HG02885 (cell line): Measurements from ENCODE around the gene CLPX.
A peak's percentile ranks its signal among the peaks of the same experiment; 100 is the strongest.
"Not testable (repeated sequence)": the region's sequence is repeated elsewhere in the genome, so short reads cannot be mapped to it uniquely, and the experiment has no call there.

Experiments
- ATAC-seq: cut with Tn5 transposase; IDR thresholded peaks from one replicate; pipeline ENCODE4 v1.9.1; 2021; ENCODE audit warnings: mild to moderate bottlenecking; ENCODE audit not compliant: unreplicated experiment, poor library complexity

Gene CLPX

DNA sequence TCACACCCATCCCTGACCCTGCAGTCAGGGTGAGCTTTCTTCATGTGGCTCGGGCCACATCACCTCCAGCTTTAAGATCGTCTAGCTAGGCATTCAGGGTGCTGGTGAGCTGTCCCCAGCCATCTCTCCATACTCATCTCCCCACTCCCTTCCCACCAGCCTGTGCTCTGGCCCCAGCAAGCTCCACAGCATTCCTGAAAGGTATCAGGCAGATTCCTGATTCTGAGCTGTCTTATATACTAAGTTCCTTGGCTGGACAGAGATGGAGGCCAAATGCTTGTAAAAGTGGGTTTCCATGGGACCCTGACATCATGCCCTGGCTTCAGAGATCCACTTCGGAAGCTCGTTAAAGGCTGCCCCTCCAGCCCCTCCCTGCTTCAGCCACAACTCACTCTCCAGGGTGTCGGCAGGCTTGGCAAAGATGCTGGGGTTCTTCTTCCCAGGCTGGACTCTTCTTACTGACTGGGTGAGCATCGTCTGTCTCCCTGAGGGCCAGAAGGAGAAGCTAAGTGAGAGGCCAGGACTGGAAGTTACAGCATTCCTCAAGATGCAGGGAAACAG is 22.2 kb upstream of the CLPX start:
- no peak for ATAC-seq

DNA sequence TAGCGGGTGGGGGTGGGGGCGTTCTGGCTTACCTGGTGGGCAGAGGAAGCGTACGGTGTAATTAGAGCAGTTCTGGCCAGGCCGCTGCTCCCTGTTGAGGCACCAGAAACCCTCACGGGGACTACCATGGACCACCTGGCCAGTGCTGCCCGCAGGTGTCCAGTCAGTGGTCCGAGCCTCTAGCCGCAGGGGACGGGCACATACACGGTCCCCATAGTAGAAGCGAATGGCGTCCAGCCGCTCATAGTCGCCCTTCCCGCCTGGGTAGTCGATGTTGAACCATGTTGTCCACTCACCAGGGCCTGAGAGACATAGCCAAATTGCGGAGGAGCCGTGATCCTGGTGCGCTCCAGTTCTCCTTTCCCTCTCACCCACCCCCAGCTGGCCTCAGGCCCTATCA is 21.6 kb upstream of the CLPX start:
- ATAC-seq: no peak

DNA sequence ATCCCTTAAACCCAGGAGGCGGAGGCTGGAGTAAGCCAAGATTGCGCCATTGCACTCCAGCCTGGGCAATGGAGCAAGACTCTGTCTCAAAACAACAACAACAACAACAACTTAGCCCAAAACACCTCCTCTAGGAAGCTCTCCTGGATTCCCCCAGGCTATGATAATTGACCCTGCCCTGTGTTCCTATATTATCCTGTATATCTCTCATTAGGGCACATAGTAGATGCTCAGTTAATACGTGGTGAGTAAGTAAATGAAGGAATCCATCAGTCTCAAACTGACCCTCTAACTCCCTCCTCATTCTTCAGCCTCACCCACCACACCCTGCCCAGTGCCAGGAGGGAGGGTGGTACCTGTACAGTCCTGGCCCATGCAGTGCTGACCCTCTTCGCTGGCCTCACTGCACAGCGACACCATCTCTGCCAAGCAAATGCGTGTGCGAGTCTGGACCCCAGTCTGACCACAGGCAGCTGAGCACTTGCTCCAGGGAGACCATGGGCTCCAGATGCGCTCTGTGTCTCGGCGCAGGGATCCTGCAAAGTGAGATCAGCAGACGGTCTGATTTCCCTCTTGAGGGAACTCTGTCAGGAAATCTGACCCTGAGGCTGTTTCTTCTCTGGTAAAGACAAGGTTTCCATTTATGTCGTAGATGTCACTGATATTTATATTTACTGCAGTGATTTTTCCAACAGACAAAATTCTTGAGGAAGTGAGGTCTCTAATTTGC is 20.0 kb upstream of the CLPX start:
- no peak for ATAC-seq

DNA sequence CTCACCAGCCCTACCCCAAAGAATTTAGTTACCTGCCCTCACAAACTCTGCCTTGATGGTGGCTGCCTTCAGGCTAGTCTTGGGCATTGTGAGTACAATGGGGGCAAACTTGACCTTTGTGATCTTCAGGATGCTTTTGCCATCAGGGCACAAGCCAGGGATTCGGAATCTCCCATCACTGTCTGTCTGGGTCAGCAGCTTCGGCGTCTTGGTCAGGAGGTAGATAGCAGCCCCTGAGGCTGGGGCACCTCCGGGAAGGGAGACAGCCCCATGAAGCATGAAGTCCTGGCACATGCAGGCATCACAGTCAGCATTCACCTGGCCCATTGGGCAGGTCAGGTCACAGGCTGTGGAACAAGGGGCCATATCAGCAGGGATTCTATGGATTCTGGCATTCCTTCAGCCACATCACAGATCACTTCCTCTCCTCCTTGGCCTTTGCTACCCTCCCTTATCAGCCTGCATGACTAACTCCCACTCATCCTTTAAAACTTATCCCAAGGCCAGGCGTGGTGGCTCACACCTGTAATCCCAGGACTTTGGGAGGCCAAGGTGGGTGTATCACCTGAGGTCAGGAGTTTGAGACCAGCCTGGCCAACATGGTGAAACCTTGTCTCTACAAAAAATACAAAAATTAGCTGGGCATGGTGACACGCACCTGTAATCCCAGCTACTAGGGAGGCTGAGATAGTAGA is 19.2 kb upstream of the CLPX start:
- no peak for ATAC-seq

DNA sequence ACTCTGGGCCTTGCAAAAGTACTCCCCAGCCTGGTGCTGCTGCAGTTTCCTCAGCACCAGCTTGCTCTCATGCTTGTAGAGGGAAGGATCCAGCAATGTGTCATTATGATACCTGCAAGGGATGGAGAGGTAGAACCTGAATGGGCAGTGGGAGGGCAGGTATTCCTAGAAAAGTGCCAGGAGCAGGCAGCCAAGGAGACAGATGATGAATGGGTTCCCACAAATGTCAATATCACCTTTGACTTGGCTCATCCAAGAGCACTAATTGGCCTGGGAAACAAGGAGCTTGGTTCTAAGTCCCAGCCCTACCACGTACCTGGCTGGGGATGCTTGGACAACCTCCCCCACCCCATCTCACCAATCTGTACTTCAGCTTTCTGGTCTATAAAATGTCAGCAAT is 16.8 kb upstream of the CLPX start:
- ATAC-seq: no peak

DNA sequence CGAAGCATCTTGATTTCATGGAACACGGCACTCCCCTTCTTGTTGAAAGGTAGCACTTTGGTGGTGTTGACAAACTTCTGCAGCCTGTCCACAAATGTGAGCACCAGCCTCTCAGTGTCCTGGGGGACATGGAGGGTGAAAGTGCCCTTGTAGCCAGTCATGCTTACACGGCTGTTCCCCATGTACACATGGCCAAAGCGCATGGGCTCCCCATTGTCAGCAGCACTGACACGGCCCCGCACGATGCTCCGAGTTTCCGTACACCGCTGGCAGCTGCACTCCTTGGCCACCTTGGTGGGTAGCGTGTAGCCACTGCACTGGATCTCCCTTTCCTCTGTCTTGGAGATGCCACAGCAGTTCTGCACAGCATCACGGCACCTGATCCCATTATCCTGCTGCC is 13.4 kb upstream of the CLPX start:
- no peak for ATAC-seq

DNA sequence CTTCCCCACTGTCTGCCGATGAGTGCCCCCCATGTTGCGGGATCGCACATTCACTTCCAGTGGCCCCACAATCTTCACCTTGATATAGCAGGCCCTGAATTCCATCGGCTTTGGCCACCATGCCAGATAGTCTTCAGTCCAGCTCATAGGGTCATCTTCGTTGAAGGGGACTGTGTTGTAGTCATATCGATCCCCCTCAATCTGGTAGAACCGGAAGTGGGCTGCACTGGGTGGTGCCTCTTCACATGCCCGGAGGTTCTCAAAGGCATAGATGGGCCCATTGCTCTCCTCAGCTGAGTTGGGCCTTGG is 12.1 kb upstream of the CLPX start:
- ATAC-seq: no peak

DNA sequence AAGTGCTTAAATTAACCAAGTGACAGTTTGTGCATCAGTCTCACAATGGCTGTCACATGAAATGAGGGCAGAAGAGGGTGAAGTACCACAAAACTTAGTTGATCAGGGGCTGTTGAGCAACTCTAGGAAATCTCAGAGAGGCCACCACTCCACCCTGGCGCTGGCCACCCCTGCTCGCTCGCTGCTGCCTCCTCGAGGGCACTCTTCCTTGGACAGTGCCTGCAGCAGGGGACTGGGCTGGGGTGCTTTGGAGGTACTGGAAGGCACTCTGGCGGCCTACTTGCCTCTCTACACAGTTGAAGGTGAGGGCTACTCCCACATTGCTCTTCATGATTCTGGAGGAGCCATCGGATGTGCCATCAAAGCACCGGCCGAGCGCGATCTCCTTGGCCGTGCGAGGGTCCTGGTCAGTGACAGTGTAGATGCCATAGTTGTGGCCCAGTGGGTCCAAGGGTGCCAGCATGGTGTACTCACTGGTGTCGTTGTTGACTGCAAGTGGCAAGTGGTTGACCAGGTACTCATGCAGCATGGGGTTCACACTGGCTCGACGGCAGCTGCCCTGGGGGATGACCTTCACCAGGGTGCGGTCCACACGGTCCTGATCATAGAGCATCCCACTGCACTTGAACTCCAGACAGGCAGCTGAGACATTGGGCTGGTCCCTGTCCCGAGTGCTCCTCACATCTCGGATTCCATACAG is 11.6 kb upstream of the CLPX start:
- no peak for ATAC-seq

DNA sequence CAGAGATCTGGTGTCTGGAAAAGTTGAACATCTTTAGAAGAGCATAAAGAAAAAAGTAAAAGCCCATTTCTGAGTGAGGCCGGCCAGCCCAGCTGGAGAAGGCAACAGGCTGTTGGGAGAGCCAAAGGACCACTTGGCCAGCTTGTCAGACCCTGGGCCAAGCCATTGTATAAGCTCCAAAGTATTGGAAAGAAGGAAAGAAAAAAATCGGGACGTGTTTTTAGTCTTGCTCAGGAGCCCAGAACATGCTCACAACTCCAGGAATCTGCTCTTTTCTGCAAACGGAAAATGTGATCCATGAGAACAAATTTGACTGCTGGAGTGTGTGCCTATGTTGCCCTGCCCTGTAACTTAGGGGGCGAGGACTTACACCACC is 10.4 kb upstream of the CLPX start:
- no peak for ATAC-seq

DNA sequence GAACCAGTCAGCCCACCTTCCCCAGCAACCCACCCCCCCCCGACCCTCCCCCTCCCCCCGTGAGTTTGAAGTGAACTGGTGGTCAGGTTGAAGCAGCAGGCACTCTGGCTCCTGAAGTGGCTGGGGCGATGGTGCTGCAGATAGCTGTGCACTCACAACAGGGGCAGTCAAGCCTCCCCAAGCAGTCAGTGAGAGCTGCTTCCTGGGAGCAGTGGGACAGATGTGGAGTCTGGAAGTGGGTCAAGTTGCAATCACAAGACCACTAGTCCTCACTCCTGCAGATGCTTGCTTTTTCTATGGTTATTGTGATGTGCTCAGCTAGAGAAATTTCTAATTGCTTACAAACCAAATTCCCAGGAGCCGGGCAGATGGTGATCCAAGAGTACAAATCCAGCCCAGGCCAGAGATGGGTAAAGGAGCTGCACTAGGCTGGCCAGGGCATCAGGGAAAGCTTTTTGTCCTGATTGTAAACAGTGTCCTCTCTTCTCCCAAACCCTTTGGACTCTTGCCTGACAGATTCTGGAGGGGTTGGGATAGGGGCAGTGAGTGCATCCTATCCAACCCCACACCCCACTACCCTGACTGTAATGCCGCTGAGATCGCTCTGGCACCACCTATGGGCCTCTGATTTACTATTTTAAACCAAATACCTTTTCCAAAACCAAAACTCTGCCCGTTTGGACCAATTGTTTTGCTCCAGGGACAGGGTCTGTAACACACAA is 9.8 kb upstream of the CLPX start:
- ATAC-seq: no peak

DNA sequence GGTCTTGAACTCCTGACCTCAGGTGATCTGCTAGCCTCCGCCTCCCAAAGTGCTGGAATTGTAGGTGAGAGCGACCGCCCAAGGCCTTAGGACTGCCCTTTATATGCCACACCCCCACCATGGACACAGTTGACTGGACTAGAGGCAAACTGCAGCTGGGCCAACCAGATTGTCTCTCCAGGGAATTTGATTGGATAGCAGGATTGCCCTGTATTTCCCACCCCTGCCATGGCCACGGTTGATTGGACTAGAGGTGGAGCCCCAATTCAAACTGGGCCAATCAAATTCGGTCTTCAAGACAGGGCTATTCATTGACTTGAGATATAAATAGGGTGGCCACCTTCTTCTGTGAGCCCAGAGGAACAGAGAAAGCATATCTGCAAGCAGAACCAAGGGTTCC is 6.9 kb upstream of the CLPX start:
- ATAC-seq: no peak

DNA sequence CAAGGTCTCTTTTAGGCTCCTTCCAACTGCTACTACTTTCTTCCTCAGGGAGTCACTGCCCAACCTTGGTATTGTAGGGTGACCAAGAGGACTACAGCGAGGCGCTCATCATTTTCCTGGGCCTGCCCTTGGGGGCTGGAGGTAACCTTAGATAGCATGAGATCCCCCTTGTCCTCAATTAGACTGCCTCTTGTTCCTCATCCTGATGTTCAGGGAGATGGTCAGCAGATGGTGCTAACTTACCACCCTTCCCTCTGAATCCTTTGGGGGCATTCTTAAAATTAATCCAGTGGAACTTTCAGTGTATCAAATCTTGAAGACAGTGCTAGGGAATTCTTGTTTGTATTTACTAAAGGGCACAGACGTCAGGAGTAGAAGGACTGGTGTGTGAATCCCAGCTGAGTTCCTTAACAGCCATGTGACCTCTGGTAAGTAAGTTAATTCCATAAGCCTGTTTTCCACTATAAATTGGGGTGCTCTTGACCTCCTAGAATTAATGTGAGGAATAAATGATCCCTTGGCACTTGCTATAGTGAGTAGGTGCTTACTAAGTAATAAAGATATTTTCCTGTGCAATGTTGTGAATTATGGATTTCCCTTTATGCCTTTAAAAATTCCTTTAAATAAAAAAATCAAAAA is 4.1 kb upstream of the CLPX start:
- ATAC-seq: no peak

DNA sequence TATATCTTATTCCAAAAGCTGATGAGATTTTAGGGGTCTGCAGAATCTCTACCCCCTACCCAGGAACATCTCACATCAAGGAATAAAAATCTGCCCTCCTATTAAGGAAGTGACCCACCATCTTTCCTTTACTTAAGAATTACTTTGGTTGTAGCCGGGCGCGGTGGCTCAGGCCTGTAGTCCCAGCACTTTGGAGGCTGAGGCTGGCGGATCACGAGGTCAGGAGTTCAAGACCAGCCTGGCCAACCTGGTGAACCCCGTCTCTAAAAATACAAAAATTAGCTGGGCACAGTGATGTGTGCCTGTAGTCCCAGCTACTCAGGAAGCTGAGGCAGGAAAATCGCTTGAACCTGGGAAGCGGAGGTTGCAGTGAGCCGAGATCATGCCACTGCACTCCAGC is 3.3 kb upstream of the CLPX start:
- not testable (repeated sequence) for ATAC-seq

DNA sequence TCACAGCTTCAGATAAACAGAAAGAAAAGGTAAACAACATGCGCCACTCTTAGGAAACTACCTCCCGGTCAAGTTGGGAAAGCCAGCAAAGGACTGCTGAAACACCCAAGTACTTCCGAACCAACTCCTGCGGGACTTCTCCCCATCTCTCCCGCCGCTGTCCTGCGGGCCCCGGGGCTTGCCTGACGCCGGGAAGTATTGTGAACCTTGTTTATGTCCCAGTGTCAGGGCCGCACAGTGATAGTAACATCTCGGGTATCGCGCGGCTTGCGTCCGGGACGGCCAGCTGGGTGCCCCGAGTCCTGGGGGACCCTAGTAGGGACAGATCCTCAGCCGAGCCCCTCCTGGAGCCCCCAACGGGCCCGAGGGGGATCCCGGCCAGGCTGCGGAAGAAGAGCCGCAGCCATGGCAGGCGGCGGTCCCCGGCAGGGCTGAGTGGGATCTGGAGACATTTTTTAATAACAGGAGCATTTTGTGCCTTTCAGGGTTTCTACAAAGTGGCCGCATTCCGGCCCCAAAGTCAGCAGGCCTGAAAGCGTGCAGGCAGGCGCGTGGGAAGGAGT is 756 bp downstream of the CLPX start:
- peak; percentile 34 for ATAC-seq

DNA sequence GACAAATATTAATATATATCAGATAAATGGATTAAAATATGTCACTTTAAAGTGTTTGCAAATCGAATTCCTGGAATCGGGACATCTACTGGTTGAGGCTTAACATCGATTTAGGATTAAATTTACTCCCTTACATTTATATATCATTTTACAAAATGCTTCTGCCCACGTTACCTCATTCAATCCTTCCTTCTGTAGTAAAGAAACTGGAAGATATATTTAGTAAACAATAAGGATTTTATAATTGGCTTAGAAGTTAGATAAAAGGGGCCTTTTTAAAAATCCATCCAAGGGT is 1.3 kb downstream of the CLPX start:
- ATAC-seq: no peak

DNA sequence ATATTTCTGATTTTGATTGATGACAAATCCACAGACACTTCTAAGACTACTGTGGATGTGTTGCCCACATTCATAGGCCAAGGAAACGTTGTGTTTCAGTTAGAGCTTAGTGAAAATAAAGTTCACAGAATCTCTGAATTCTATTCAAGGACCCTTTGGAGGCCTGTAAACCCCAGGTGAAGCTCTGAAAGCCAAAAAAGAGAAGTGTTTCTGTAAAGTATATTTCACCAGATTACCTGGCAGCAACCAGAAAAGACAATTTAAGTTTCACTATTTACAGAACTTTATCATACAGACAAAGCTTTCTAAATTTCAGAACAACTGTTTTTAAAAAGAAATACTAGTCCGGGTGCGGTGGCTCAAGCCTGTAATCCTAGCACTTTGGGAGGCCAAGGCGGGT is 2.6 kb downstream of the CLPX start:
- ATAC-seq: no peak

DNA sequence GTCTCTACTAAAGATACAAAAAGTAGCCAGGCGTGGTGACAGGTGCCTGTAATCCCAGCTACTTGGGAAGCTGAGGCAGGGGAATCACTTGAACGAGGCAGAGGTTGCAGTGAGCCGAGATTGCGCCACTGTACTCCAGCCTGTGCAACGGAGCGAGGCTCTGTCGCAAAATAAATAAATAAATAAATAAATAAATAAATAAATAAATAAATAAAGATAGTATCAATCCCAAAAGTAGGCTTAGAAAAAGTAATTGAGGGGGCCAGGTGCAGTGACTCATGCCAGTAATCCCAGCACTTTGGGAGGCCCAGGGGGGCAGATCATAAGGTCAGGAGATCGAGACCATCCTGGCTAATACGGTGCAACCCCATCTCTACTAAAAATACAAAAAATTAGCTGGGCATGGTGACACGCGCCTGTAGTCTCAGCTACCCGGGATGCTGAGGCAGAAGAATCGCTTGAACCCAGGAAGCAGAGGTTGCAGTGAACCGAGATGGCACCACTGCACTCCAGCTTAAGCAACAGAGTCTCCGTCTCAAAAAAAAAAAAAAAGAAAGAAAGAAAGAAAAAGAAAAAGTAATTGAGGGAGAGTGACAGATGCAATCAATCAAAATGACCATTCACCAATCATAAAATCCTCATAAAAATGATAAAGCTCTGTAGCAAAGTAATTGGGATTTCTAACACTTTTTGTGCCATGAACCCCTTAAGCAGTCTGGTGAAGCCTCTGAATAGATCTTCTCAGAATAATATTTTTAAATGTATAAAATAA is 3.4 kb downstream of the CLPX start:
- ATAC-seq: not testable (repeated sequence)

DNA sequence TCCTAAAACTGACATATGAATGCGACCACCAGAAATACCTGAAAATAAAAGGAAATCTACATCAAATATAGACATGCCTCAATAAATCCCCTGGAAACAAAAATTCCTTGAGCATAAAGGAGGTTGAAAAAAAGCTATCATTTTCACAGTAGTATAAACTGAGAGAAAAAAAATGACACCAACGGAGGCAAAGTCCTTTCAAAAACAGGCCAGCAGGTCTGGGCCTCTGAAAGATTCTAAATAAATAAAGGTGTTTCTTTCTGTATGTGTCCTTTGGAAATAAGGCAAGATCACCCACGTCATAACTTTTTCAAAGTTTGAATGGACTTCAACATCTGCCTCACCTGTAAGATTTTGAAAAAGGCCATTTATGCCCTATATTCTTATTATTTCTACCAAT is 5.0 kb downstream of the CLPX start:
- ATAC-seq: no peak

DNA sequence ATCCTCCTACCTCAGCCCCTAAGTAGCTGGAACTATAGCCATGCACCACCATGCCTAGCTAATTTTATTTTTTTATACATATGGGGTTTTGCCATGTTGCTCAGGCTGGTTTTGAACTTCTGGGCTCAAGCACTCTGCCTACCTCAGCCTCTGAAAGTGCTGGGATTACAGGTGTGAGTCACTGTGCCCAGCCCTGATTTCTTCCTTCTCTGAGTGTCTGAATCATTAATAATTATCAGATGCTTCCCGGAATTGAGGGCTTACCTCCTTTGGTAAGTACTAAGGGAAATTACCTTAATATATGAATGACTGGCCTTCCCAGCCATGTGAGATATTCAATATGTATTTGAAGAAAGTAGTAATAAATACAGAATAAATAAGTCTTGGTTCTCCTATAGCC is 7.2 kb downstream of the CLPX start:
- no peak for ATAC-seq

DNA sequence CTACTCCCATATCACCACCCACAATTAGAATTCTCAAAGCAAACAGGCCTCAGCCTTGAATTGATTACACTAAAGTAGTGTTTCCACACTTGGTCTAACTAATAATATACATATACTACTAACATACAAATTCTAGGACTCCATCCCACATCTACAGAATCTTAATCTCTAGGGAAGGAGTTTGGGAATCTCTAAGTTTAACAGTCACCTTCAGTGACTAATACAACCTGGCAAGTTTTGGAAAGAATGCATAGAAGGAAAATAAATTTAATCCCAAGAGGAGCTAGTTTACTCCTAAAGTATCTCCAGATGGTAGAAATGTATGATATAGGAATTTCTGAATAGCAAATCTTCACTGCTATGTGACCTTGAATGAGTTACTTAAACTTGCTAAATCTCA is 9.1 kb downstream of the CLPX start:
- ATAC-seq: no peak
